ENCODE measurements around the gene ATF4. TPM values are rescaled to one million over a fixed set of nuclear protein-coding genes. Genes with fewer than 3 reads are reported as not detected.

Gene ATF4
- total RNA-seq, 1 experiment from 2014 or later, result 177 TPM

GRCh38 chr22:39493759-39494158, 26.6 kb upstream of the ATF4 start:
- H3K27me3 ChIP-seq (ENCODE audit: control insufficient read depth, insufficient read depth, low read length), result no peaks in the 10 kb centered on the region
- no peak for TF ChIP-seq REST (IDR thresholded peaks at IDR 0.05; ENCODE audit: insufficient read depth in 1 of 2, low read depth in 2 of 2, low read length in 1 of 2)
- no peak for TF ChIP-seq TCF7L2 (IDR thresholded peaks at IDR 0.05; ENCODE audit: low read depth, low read length)
- TF ChIP-seq CTCF (IDR thresholded peaks at IDR 0.05), result no peak
- TF ChIP-seq POLR2AphosphoS5 (IDR thresholded peaks at IDR 0.05; ENCODE audit: low read depth, low read length), result no peak
- TF ChIP-seq SIN3A (IDR thresholded peaks at IDR 0.05; ENCODE audit: borderline replicate concordance, insufficient read depth, low read depth, low read length), result no peak
- H3K4me3 ChIP-seq (ENCODE audit: low read depth in 2 of 2, low read length in 2 of 2), result no peak overlapping the region
- ATAC-seq (no peak), DNase-seq (ENCODE audit: low read depth, low spot score) (no peak)
- no TSS peak for BruUV-seq (replicated peaks)
- no peaks in the 10 kb centered on the region for H3K9me3 ChIP-seq (ENCODE audit: control insufficient read depth, insufficient read depth, low read depth, low read length)
- in situ Hi-C loops (cut with HindIII; ENCODE audit: low pct_unique_long_range_greater_than_20kb, low sequenced_read_pairs), result no loop called here
- no peaks in the 10 kb centered on the region; the same call in 1 of the 2 replicates for H3K4me1 ChIP-seq (ENCODE audit: control insufficient read depth, insufficient read depth, low read length)
- POLR2A ChIA-PET, result interaction anchor here (0.5 kb wide), 1 partner anchor 225 kb away, joined by 13 read pairs; no protein-coding TSS in a partner anchor
- H3K27ac ChIP-seq (ENCODE audit: low read length), result no peak overlapping the region
- intact Hi-C loops (cut with micrococcal nuclease; ENCODE audit: unreplicated experiment), result no loop called here
- H3K36me3 ChIP-seq (ENCODE audit: control insufficient read depth, insufficient read depth, low read length), result no peaks in the 10 kb centered on the region
- CTCF ChIA-PET, result interaction anchor here (0.6 to 1.4 kb wide), 6 partner anchors 8 to 524 kb away, joined by 3 to 8 read pairs (median 3); partner anchors contain the start of gene MIEF1

- H3K27me3 ChIP-seq (ENCODE audit: control insufficient read depth, insufficient read depth, low read length), result no peaks in the 10 kb centered on the region
- ATAC-seq, result no peak
- no peaks in the 10 kb centered on the region for H3K36me3 ChIP-seq (ENCODE audit: control insufficient read depth, insufficient read depth, low read length)
- in situ Hi-C loops (cut with HindIII; ENCODE audit: low pct_unique_long_range_greater_than_20kb, low sequenced_read_pairs), result no loop called here
- TF ChIP-seq TCF7L2 (IDR thresholded peaks at IDR 0.05; ENCODE audit: low read depth, low read length), result no peak
- no peak for TF ChIP-seq REST (IDR thresholded peaks at IDR 0.05; ENCODE audit: insufficient read depth in 1 of 2, low read depth in 2 of 2, low read length in 1 of 2)
- TF ChIP-seq POLR2AphosphoS5 (IDR thresholded peaks at IDR 0.05; ENCODE audit: low read depth, low read length), result no peak
- TF ChIP-seq SIN3A (IDR thresholded peaks at IDR 0.05; ENCODE audit: borderline replicate concordance, insufficient read depth, low read depth, low read length), result no peak
- no peak for TF ChIP-seq CTCF (IDR thresholded peaks at IDR 0.05)
- CTCF ChIA-PET, result interaction anchor here (0.9 to 1.4 kb wide), 3 partner anchors 19 to 151 kb away, joined by 3 to 8 read pairs (median 3); no protein-coding TSS in a partner anchor
- POLR2A ChIA-PET, result no interaction called here
- intact Hi-C loops (cut with micrococcal nuclease; ENCODE audit: unreplicated experiment), result loop anchor here (5.0 kb wide), 1 partner anchor 38 kb away; the partner anchor contains the start of gene RPS19BP1
- no peaks in the 10 kb centered on the region; the same call in 1 of the 2 replicates for H3K4me1 ChIP-seq (ENCODE audit: control insufficient read depth, insufficient read depth, low read length)
- no TSS peak for BruUV-seq (replicated peaks)
- no peak overlapping the region for H3K27ac ChIP-seq (ENCODE audit: low read length)
- DNase-seq (ENCODE audit: low read depth, low spot score), result no peak
- no peaks in the 10 kb centered on the region for H3K9me3 ChIP-seq (ENCODE audit: control insufficient read depth, insufficient read depth, low read depth, low read length)
- H3K4me3 ChIP-seq (ENCODE audit: low read depth in 2 of 2, low read length in 2 of 2), result no peak overlapping the region
Measured at GRCh38 chr22:39494471-39495120, 25.8 kb upstream of the ATF4 start.

All from Panc1 (cell line).